HepG2 (cell line): ENCODE measurements around the gene CD302. TPM values are rescaled to one million over a fixed set of nuclear protein-coding genes. Genes with fewer than 3 reads are reported as not detected.

Source experiments
- CEBPB ChIP-seq: IDR thresholded peaks from 2 replicates; pipeline ENCODE4 v1.6.1; 2011; ENCODE audit warnings: low read depth, low read length, improper control_type of control experiment, borderline replicate concordance
- CEBPG ChIP-seq: IDR thresholded peaks from 2 replicates; pipeline ENCODE4 v1.6.1; 2016
- CSRNP2 ChIP-seq: sonication (generic); formaldehyde crosslinking; conservative IDR thresholded peaks from 2 replicates; pipeline ENCODE4 v1.8.0; 2022; ENCODE audit warnings: low read depth, missing genetic modification reagents
- PITX1 ChIP-seq: sonication (generic); formaldehyde crosslinking; IDR thresholded peaks from 2 replicates; pipeline ENCODE4 v1.5.1; 2020; ENCODE audit warnings: mild to moderate bottlenecking, missing genetic modification reagents
- RARG ChIP-seq: sonication (generic); formaldehyde crosslinking; IDR thresholded peaks from 2 replicates; pipeline ENCODE4 v1.4.0; 2020; ENCODE audit warnings: low read depth, mild to moderate bottlenecking, missing genetic modification reagents
- SNAPC4 ChIP-seq: sonication (generic); formaldehyde crosslinking; IDR thresholded peaks from 2 replicates; pipeline ENCODE4 v1.4.0; 2020; ENCODE audit warnings: mild to moderate bottlenecking, missing genetic modification reagents
- TCF7L2 ChIP-seq: IDR thresholded peaks from 2 replicates; pipeline ENCODE4 v1.6.1; 2011; ENCODE audit warnings: mild to moderate bottlenecking, low read depth, low read length, moderate library complexity
- ZIK1 ChIP-seq: sonication (generic); formaldehyde crosslinking; IDR thresholded peaks from 2 replicates; pipeline ENCODE4 v1.5.0; 2020; ENCODE audit warnings: mild to moderate bottlenecking, low read depth, missing genetic modification reagents, borderline replicate concordance
- ZNF740 ChIP-seq: sonication (generic); formaldehyde crosslinking; IDR thresholded peaks from 2 replicates; pipeline ENCODE4 v1.4.0; 2020; ENCODE audit warnings: missing genetic modification reagents
- ZSCAN20 ChIP-seq: sonication (generic); formaldehyde crosslinking; IDR thresholded peaks from 2 replicates; pipeline ENCODE4 v1.4.0; 2020; ENCODE audit warnings: missing genetic modification reagents, mild to moderate bottlenecking, borderline replicate concordance
- polyA plus RNA-seq, 8 experiments: library from polyadenylated mRNA; depleted of rRNA in 3 of 8; stranded (reverse) in 7 of 8; unstranded in 1 of 8; fragments of >200 nt; fragmentation: Illumina TruSeq in 4 of 8; extraction: Trizol in 4 of 8; gene quantifications; 2 replicates each; pipeline versions ENCODE4 v1.2.1 to v1.2.3, GENCODE V29; 2011 to 2016; ENCODE audit warnings: low read depth in 4 of 8, missing spikeins in 1 of 8, mixed read lengths in 1 of 8; ENCODE audit not compliant: insufficient read depth in 1 of 8
- total RNA-seq, 5 experiments: library from RNA; depleted of rRNA; stranded (reverse); fragments of >200 nt; fragmentation: Illumina TruSeq; extraction: Trizol; gene quantifications; 2 replicates each; pipeline ENCODE4 v1.2.3, GENCODE V29; 2016; ENCODE audit warnings: low read depth in 1 of 5

Gene CD302
- total and polyA plus RNA-seq, 2 of the 13 experiments (the other 11 are each of a cell fraction or from before 2014, with no cell fraction given) = 8.0 to 15.6 TPM

GRCh38 chr2:159722580-159722979, 75.4 kb downstream of the CD302 start (continued):
- TF ChIP-seq CEBPB = peak; percentile 74; the same call in 1 of the 2 replicates
- TF ChIP-seq RARG (CRISPR knock-in tag) = no peak
- TF ChIP-seq TCF7L2 = no peak
- TF ChIP-seq CEBPG (CRISPR knock-in tag) = peak; percentile 68
- no peak for TF ChIP-seq CSRNP2 (CRISPR knock-in tag)
- TF ChIP-seq PITX1 = no peak
- no peak for TF ChIP-seq ZNF740 (CRISPR knock-in tag)
- no peak for TF ChIP-seq ZSCAN20 (CRISPR knock-in tag)
- TF ChIP-seq ZIK1 (CRISPR knock-in tag) = no peak
- TF ChIP-seq SNAPC4 (CRISPR knock-in tag) = no peak
